Endodermal cell (in vitro differentiated cells): ENCODE results near the gene SYMPK. TPM values are rescaled to one million over a fixed set of nuclear protein-coding genes. Genes with fewer than 3 reads are reported as not detected.

Experiments used
- DNase-seq: peaks from one replicate; pipeline ENCODE4 v3.0.0-alpha.2; 2017
- H3K27ac ChIP-seq: 2 replicates; pipeline ENCODE4 v1.5.1; 2013; ENCODE audit warnings: mild to moderate bottlenecking, low read depth, low read length, moderate library complexity
- H3K27me3 ChIP-seq: 2 replicates; pipeline ENCODE4 v1.6.1; 2013; ENCODE audit warnings: mild to moderate bottlenecking, low read length, moderate library complexity; ENCODE audit not compliant: insufficient read depth, control insufficient read depth, poor library complexity, severe bottlenecking
- H3K36me3 ChIP-seq: 2 replicates; pipeline ENCODE4 v1.7.0; 2013; ENCODE audit warnings: mild to moderate bottlenecking, low read length, moderate library complexity; ENCODE audit not compliant: control insufficient read depth, insufficient read depth
- H3K4me1 ChIP-seq: one replicate; pipeline ENCODE4 v1.7.0; 2013; ENCODE audit warnings: low read length; ENCODE audit not compliant: control insufficient read depth, insufficient read depth
- H3K4me3 ChIP-seq: 2 replicates; pipeline ENCODE4 v1.5.1; 2013; ENCODE audit warnings: mild to moderate bottlenecking, low read length, moderate library complexity
- H3K9ac ChIP-seq: 2 replicates; pipeline ENCODE4 v1.6.1; 2013; ENCODE audit warnings: mild to moderate bottlenecking, low read length, moderate library complexity; ENCODE audit not compliant: poor library complexity, severe bottlenecking; ENCODE audit errors: extremely low read depth
- H3K9me3 ChIP-seq: 2 replicates; pipeline ENCODE4 v1.6.1; 2013; ENCODE audit warnings: mild to moderate bottlenecking, low read length, moderate library complexity; ENCODE audit not compliant: control insufficient read depth
- H3K27ac Mint-ChIP-seq: 2 replicates; pipeline ENCODE4 v1.8.0; 2020; ENCODE audit warnings: mixed read lengths
- H3K27me3 Mint-ChIP-seq: 2 replicates; pipeline ENCODE4 v1.8.0; 2021; ENCODE audit warnings: mild to moderate bottlenecking, mixed read lengths; ENCODE audit not compliant: insufficient read depth
- H3K36me3 Mint-ChIP-seq: 2 replicates; pipeline ENCODE4 v1.8.0; 2020; ENCODE audit warnings: low read depth, mixed read lengths
- H3K4me1 Mint-ChIP-seq: 2 replicates; pipeline ENCODE4 v1.8.0; 2020; ENCODE audit warnings: mixed read lengths
- H3K4me3 Mint-ChIP-seq: 2 replicates; pipeline ENCODE4 v1.8.0; 2020; ENCODE audit warnings: mild to moderate bottlenecking, moderate library complexity, mixed read lengths
- H3K9me3 Mint-ChIP-seq: 2 replicates; pipeline ENCODE4 v1.8.0; 2020; ENCODE audit warnings: mild to moderate bottlenecking, mixed read lengths
- WGBS, 2 experiments: methylation state at CpG; one replicate each; pipeline versions ENCODE4 v1.1.5 to v1.1.7; 2013; ENCODE audit warnings: missing lambda C conversion rate in 2 of 2, mixed read lengths in 1 of 2; ENCODE audit not compliant: insufficient coverage in 1 of 2, insufficient read length in 1 of 2; 5-methylcytosine and 5-hydroxymethylcytosine counted together
- total RNA-seq, 2 donors: library from RNA; stranded (reverse); fragmentation: NEBNext Ultra II Directional in 1 of 2; extraction: Animal tissue kit (Norgen Biotek cat#: 25700) in 1 of 2; gene quantifications; 2 replicates in 1 of 2; 3 replicates in 1 of 2; pipeline ENCODE4 v1.2.1, GENCODE V29; 2021
- TF ChIP-seq, protein P1 (sequence below): fragments of 200-600 bp; sonication (generic); conservative IDR thresholded peaks from 2 replicates; pipeline ENCODE4 v1.5.0; 2021; ENCODE audit warnings: antibody characterized with exemption, mild to moderate bottlenecking

The SYMPK gene
- total RNA-seq, 2 donors from 2014 or later: 104 to 119 TPM

DNA sequence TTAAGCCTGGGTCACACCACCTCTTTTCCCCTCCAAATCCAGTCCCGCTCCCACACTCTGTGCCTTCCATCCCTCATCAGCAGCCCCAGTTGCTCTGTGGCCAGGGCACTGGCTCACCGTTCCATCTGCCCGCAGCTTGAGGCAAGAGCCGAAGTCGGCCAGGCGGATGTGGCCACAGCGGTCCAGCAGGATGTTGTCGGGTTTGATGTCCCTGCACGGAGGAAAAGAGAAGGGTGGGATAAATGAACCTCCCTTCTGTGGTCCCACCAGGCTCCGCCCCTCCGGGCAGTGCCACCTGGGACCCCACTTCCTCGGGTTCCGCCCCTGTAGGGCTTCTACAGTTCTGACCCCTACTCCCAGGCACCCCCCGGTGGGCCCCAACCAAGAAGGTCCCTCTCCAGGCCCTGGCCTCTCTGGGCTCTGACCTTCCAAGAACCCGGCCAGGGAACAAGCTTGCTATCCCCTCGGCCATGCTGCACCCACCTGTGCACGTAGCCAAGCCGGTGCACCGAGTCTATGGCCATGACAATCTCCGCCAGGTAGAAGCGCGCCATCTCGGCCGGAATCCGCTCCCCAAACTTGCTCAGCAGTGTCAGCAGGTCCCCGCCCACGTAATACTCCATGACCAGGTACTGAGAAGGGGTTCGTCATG, 84.8 kb downstream of the SYMPK start:
- H3K27me3 ChIP-seq: no peaks in the 10 kb centered on the region
- TF ChIP-seq, protein P1, sequence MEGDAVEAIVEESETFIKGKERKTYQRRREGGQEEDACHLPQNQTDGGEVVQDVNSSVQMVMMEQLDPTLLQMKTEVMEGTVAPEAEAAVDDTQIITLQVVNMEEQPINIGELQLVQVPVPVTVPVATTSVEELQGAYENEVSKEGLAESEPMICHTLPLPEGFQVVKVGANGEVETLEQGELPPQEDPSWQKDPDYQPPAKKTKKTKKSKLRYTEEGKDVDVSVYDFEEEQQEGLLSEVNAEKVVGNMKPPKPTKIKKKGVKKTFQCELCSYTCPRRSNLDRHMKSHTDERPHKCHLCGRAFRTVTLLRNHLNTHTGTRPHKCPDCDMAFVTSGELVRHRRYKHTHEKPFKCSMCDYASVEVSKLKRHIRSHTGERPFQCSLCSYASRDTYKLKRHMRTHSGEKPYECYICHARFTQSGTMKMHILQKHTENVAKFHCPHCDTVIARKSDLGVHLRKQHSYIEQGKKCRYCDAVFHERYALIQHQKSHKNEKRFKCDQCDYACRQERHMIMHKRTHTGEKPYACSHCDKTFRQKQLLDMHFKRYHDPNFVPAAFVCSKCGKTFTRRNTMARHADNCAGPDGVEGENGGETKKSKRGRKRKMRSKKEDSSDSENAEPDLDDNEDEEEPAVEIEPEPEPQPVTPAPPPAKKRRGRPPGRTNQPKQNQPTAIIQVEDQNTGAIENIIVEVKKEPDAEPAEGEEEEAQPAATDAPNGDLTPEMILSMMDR: no peak
- Mint-ChIP-seq H3K4me1 (peaks cover 9% of the 10 kb centered on the region), H3K36me3 (peaks cover 42% of the 10 kb centered on the region), H3K27me3 (peaks cover 6% of the 10 kb centered on the region), H3K9me3 (no peaks in the 10 kb centered on the region), H3K4me3 (no peak overlapping the region), H3K27ac (no peak overlapping the region)
- peaks cover 25% of the 10 kb centered on the region for H3K36me3 ChIP-seq
- DNase-seq: no peak
- no peak overlapping the region for H3K4me3 ChIP-seq
- 95% methylated on average over 17 to 28 of the region's 28 CpGs for WGBS, 2 experiments
- H3K4me1 ChIP-seq: peaks cover 11% of the 10 kb centered on the region
- no peak overlapping the region for H3K27ac ChIP-seq
- H3K9me3 ChIP-seq: no peaks in the 10 kb centered on the region
- H3K9ac ChIP-seq: no peak overlapping the region

DNA sequence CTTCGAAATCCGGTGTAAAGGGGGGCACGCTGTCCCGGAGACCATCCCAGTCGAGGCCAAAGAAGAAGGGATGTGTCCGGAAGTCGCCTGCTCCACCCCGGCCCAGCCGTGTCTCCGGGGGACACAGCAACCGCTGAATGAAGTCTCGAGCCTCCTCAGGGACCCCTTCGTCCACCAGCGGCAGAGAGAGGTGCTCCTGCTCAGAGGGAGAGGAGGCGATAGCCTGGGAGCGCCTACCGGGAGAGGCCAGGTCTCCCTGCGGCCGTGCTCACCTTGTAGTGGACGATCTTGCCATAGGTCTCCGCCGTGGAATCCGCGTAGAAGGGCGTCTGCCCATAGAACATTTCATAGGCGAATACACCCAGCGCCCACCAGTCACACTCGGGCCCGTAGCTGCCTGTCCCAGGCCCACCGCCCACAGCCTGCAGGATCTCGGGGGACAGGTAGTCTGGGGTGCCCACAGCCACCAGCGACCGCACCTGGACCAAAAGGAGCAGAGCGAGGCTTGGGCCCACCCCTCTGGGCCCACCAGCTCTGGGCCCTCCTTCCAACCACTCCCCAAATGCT, 85.5 kb downstream of the SYMPK start:
- TF ChIP-seq, protein P1: no peak
- Histone ChIP-seq H3K27me3 (no peaks in the 10 kb centered on the region), H3K9ac (no peak overlapping the region), H3K9me3 (no peaks in the 10 kb centered on the region), H3K36me3 (peaks cover 25% of the 10 kb centered on the region), H3K4me1 (peaks cover 11% of the 10 kb centered on the region), H3K27ac (no peak overlapping the region), H3K4me3 (no peak overlapping the region)
- Mint-ChIP-seq H3K4me3 (no peak overlapping the region), H3K27ac (no peak overlapping the region), H3K4me1 (peaks cover 9% of the 10 kb centered on the region), H3K9me3 (no peaks in the 10 kb centered on the region), H3K27me3 (peaks cover 6% of the 10 kb centered on the region), H3K36me3 (peaks cover 43% of the 10 kb centered on the region)
- DNase-seq: no peak
- WGBS, 2 experiments: 94 to 95% methylated on average over 20 to 34 of the region's 34 CpGs

DNA sequence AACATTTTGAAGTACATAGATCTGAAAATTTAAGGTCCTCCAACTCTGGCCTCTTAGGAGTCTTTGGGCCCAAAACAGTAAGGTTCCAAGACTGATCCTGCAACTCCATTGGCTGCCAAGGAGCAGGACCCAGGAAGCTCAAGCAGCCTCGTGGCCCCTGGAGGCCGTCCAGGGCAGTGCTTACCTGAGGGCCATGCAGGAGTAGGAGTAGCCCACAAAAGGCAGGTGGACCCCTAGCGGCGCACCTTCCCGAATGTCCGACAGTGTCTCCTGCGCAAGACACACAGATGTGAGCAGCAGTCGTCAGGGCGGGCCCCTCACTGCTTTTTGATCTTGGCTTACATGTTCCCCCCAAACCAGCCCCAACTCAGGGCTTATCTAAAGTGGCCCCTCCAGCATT, 88.2 kb downstream of the SYMPK start:
- Mint-ChIP-seq H3K27me3 (peaks cover 2% of the 10 kb centered on the region), H3K4me3 (no peak overlapping the region), H3K4me1 (peaks cover 14% of the 10 kb centered on the region), H3K9me3 (no peaks in the 10 kb centered on the region), H3K27ac (no peak overlapping the region), H3K36me3 (peaks cover 52% of the 10 kb centered on the region)
- H3K27me3 ChIP-seq: no peaks in the 10 kb centered on the region
- no peak overlapping the region for H3K9ac ChIP-seq
- peak; percentile 94 for DNase-seq
- H3K27ac ChIP-seq: no peak overlapping the region
- peaks cover 25% of the 10 kb centered on the region for H3K36me3 ChIP-seq
- 86 to 87% methylated on average over 9 of the region's 9 CpGs for WGBS, 2 experiments
- peaks cover under 1% of the 10 kb centered on the region for H3K4me1 ChIP-seq
- TF ChIP-seq, protein P1: peak; percentile 75
- H3K4me3 ChIP-seq: no peak overlapping the region
- no peaks in the 10 kb centered on the region for H3K9me3 ChIP-seq
